GM12878 (cell line): ENCODE measurements around the gene FYTTD1. TPM values are rescaled to one million over a fixed set of nuclear protein-coding genes. Genes with fewer than 3 reads are reported as not detected.

Source experiments
- DPF2 ChIP-seq: fragments of 450-650 bp; IDR thresholded peaks from 2 replicates; pipeline ENCODE4 v1.6.1; 2017; ENCODE audit warnings: mild to moderate bottlenecking
- EED ChIP-seq: sonication (generic); IDR thresholded peaks from 2 replicates; pipeline ENCODE4 v1.6.1; 2016; ENCODE audit warnings: antibody characterized with exemption, low read depth
- IRF5 ChIP-seq: fragments of 450-650 bp; IDR thresholded peaks from 2 replicates; pipeline ENCODE4 v1.6.1; 2017; ENCODE audit warnings: borderline replicate concordance
- NKRF ChIP-seq: fragments of 450-650 bp; conservative IDR thresholded peaks from 2 replicates; pipeline ENCODE4 v1.6.1; 2017; ENCODE audit warnings: mild to moderate bottlenecking, moderate library complexity
- RELA ChIP-seq: fragments of 450-650 bp; IDR thresholded peaks from 2 replicates; pipeline ENCODE4 v1.8.0; 2014; ENCODE audit warnings: borderline replicate concordance; ENCODE audit not compliant: partially characterized antibody
- polyA plus RNA-seq, 11 experiments: library from polyadenylated mRNA; depleted of rRNA in 4 of 11; unstranded in 6 of 11; stranded (reverse) in 5 of 11; fragments of >200 nt; fragmentation: Nextera tagmentation in 4 of 11; fragmentation: Illumina TruSeq in 1 of 11; extraction: Ambion mirVana in 4 of 11; extraction: Trizol in 1 of 11; gene quantifications; 1 replicate in 1 of 11; 2 replicates in 10 of 11; pipeline versions ENCODE4 v1.2.1 to v1.2.3, GENCODE V29; 2011 to 2016; ENCODE audit warnings: inconsistent platforms in 2 of 11, missing spikeins in 2 of 11, low read depth in 1 of 11
- total RNA-seq, 4 experiments: library from RNA; depleted of rRNA in 3 of 4; stranded (reverse); fragments of >200 nt in 3 of 4; fragmentation: Illumina TruSeq in 1 of 4; extraction: Trizol in 1 of 4; gene quantifications; 2 replicates each; pipeline versions ENCODE4 v1.2.1 to v1.2.3, GENCODE V29; 2013 to 2021
- TF ChIP-seq, protein P1 (sequence below), 3 experiments: IDR thresholded peaks in 2 of 3; conservative IDR thresholded peaks in 1 of 3; 2 replicates each; pipeline ENCODE4 v1.5.1; 2011; ENCODE audit warnings: low read depth in 3 of 3, low read length in 3 of 3, mild to moderate bottlenecking in 3 of 3, control low read depth in 2 of 3, moderate library complexity in 2 of 3, inconsistent platforms in 1 of 3, mixed read lengths in 1 of 3; ENCODE audit not compliant: control insufficient read depth in 2 of 3, insufficient read depth in 1 of 3; ENCODE audit errors: extremely low read depth in 1 of 3

FYTTD1 gene
- total and polyA plus RNA-seq, 10 of the 15 experiments (the other 5 are each of a cell fraction or from before 2014, with no cell fraction given), result 25.5 to 101 (median 59.4) TPM

DNA sequence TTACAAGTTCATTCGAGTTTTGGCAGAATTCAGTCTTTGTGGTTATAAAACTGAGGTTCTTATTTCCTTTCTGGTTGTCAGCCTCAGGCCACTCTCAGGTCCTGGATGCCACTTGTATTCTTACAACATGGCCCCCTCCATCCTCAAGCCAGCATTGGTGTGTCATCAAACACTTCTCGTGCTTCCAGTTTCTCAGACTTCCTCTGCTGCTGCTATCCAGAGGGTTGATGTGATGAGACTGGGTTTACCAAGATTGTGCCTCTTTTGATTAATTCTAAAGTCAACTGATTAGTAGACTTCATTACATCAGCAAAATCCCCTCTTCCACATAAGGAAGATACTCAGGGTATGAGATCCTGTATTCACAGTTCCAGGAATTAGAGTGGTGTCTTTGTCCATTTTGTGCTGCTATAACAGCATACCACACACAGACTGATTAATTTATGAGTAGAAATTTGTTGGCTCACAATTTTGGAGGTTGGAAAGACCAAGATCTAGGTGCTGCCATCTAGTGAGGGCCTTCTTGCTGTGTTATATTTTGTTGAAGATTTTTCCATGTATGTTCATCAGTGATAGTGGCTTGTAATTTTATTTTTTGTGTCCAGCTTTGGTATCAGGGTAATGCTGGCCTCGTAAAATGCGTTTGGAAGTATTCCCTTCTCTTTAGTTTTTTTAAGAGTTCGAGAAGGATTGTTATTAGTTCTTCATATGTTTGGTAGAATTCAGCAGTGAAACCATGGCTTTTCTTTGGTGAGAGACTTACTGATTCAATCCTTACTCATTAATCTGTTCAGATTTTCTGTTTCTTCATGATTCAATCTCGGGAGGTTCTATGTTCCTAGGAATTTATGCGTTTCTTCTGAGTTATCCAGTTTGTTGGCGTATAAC lies 52.5 kb downstream of the FYTTD1 start (continued):
- no peak for TF ChIP-seq NKRF
- TF ChIP-seq IRF5, result no peak
- no peak for TF ChIP-seq DPF2
- TF ChIP-seq EED, result peak; percentile 34; the same call in 1 of the 2 replicates
- TF ChIP-seq, protein P1, sequence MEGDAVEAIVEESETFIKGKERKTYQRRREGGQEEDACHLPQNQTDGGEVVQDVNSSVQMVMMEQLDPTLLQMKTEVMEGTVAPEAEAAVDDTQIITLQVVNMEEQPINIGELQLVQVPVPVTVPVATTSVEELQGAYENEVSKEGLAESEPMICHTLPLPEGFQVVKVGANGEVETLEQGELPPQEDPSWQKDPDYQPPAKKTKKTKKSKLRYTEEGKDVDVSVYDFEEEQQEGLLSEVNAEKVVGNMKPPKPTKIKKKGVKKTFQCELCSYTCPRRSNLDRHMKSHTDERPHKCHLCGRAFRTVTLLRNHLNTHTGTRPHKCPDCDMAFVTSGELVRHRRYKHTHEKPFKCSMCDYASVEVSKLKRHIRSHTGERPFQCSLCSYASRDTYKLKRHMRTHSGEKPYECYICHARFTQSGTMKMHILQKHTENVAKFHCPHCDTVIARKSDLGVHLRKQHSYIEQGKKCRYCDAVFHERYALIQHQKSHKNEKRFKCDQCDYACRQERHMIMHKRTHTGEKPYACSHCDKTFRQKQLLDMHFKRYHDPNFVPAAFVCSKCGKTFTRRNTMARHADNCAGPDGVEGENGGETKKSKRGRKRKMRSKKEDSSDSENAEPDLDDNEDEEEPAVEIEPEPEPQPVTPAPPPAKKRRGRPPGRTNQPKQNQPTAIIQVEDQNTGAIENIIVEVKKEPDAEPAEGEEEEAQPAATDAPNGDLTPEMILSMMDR (IDR thresholded peaks at IDR 0.05 in 2 of 3, conservative IDR thresholded peaks at IDR 0.05 in 1 of 3; ENCODE audit: control insufficient read depth in 2 of 3, extremely low read depth in 1 of 3, insufficient read depth in 1 of 3, low read depth in 3 of 3, low read length in 3 of 3), result peak; percentile 49 to 56 (median 51)
- TF ChIP-seq RELA, result no peak
